UCSD-AML1 (cell line): ENCODE results near the gene NET1.

Source experiments
- DNase-seq: peaks from one replicate; lab custom pipeline; 2025; ENCODE audit not compliant: unreplicated experiment; lab: John Stamatoyannopoulos, UW

NET1 gene

DNA sequence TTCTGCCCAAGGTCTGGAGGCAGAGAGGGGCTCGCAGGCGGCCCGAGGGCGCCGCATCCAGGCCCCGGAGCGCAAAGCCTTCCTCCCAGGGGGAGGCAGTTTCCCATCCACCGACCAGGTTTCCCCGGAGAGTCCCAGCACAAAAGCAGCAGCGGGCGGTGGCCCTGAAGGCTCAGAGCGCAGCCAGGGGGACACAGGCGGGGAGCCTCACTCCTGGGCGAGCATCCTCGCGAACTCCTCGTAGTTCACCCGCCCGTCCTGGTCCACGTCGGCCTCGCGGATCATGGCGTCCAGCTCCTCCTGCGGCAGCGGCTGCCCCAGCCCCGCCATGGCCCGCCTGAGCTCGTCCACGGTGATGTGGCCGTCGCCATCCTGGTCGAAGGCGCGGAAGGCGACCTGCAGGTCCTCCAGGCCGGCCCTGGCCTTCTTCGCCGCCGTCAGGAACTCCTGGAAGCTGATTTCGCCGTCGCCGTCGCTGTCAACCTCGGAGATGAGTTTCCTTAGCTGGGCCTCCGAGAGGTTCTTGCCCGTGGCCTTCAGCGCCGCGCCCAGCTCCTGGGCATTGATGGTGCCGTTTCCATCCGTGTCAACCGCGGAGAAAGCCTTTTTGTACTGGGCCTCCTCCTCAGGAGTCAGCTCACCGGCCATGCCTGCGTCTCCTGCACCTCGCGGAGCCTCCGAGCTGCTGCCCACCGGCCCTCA, 86.6 kb downstream of the NET1 start:
- DNase-seq = no peak

DNA sequence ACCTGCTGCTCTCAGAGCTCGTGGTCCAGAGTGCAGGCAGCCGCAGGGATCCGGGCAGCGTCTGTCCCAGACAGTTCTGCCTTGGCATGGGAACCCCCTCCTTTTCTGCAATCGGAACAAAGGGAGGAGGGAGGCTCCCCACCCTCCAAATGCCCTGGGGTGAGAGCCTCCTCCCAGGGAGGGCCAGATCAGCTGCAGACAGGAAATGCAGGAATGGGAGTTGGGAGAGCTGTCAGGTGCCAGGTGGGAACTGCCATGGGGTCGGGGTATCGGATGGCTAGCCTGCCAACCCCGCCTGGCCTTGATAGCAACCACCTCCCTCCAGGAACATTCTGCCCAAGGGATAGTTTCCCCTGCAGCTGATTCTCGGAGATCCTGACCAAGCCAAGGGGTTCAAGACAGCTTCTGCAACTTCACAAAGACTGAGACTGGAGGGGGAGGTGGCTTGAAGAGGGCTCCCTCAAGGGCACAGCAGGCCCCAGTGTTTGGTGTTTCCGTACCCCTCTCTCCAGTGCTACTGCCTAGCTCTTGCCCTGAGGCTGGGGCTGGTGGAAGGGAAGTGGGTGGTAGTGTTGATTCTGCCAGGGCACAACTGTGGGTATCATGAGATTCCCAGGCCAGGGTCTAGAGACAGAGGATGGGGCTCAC, 87.3 kb downstream of the NET1 start, which contains the start of gene CALML5:
TSS of gene CALML5 (minus strand) at position 78 of the 648 bp plus-strand sequence. CDS start 132 bp downstream, outside the sequence.
- DNase-seq = no peak

DNA sequence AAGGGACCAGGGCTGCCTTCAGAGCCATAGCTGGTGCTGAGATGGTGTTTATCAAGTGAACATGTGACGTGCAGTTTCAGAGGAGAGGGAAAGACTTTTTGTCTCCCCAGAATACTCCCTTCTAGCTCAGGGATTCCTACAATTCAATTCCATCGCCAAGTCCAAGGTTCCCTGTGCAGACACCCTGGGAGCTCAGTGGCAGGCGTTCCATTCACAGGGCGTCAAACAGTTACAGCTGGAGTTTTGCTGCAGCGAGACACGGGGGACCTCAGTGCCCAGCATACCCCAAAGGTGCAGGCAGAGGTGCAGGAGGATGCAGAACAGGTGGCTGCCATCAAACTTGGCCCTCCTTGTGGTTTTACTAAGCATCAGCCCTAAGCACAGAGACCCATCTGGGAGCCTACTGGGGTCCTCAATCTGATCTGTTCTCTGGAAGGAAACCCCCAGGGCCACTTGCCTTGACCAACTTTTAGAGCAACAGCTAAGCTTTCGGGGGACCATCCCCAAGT, 87.9 kb downstream of the NET1 start:
- DNase-seq = no peak

DNA sequence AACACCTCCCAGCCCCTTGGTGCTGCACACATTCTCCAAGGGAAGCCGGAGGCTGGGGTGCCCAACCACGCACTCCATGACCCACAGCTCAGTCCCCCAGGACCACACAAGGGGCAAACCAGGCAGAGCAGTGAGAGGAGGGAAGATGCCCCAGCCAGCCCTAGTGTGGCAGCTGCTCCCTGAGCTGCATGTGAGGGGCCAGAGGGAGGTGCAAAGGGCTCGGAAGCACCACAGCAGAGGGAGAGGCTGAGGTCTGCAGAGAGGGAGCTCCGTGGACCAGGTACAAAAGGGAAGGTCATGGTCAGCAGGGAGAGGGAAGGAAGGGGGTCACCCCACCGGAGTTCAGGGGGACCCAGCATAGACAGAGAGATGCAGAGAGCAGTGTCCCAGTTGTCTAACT, 88.6 kb downstream of the NET1 start:
- no peak for DNase-seq

- no peak for DNase-seq
Observed at GRCh38 chr10:5502061-5502521, 89.7 kb downstream of the NET1 start.

DNA sequence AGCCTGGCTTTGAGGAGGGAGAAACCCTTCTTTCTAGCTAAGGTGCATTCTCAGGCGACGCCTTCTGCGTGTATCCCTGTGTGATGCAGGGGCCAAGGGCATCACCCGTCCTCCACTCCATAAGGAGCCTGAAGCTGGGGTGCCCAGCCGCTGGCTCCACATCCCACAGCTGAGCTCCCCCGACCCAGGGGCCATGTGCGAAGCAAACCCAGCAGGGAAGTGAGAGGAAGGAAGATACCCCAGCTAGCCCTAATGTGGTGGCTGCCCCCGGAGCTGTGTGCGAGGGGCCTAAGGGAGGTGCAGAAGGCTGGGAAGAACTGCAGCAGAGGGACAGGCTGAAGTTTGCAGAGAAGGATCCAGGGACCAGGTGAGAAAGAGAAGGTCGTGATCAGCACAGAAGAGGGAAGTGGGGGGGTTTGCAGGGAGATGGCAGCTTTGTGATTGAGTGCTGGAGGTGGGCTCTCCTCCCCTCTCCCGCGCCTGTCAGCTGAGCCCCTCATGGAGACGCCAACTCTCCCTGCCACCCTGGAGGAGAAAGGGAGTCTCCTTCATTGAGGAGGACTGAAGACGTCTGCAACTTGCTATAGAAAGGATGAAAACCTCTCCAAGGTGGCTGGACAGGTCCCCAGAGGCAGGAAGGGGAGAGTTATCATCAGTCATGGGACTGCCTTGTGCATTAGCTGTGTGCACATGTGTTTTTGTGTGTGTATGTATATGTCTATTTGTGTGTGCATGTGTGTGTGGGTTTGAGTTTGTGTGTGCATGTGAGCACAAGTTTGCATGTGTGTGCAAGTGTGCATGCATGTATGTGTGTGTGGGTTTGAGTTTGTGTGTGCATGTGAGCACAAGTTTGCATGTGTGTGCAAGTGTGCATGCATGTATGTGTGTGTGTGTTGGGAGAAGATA, 90.5 kb downstream of the NET1 start:
- no peak for DNase-seq

- no peak for DNase-seq
Observed at GRCh38 chr10:5503477-5503835, 91.1 kb downstream of the NET1 start.

- DNase-seq = no peak
Observed at GRCh38 chr10:5504146-5505072, 92.1 kb downstream of the NET1 start.

- no peak for DNase-seq
Observed at GRCh38 chr10:5506246-5506645, 93.9 kb downstream of the NET1 start.

- no peak for DNase-seq
Observed at GRCh38 chr10:5506751-5507648, 94.6 kb downstream of the NET1 start.

GRCh38 chr10:5507649-5508131, 95.3 kb downstream of the NET1 start:
- DNase-seq = no peak

- no peak for DNase-seq
Observed at GRCh38 chr10:5508161-5508604, 95.8 kb downstream of the NET1 start.
